Measurements from ENCODE around the gene ITPR3. TPM values are rescaled to one million over a fixed set of nuclear protein-coding genes. Genes with fewer than 3 reads are reported as not detected.
A peak's percentile ranks its signal among the peaks of the same experiment; 100 is the strongest.

ITPR3 gene
- total RNA-seq, 1 donor from 2014 or later: 8.0 TPM

- DNase-seq (ENCODE audit: missing footprints): no peak
- intact Hi-C loops (cut with DNase I): no loop called here
- ATAC-seq: no peak
Observed at GRCh38 chr6:33731035-33731434, 109.9 kb downstream of the ITPR3 start.

- ATAC-seq (peak; percentile 38), DNase-seq (ENCODE audit: missing footprints) (no peak)
- intact Hi-C loops (cut with DNase I): no loop called here
Observed at GRCh38 chr6:33731751-33732282, 110.7 kb downstream of the ITPR3 start.

GRCh38 chr6:33732385-33732784, 111.3 kb downstream of the ITPR3 start:
- no peak for ATAC-seq
- intact Hi-C loops (cut with DNase I): no loop called here
- no peak for DNase-seq (ENCODE audit: missing footprints)

- DNase-seq (ENCODE audit: missing footprints): no peak
- no peak for ATAC-seq
- intact Hi-C loops (cut with DNase I): no loop called here
Observed at GRCh38 chr6:33732817-33733708, 111.9 kb downstream of the ITPR3 start.

GRCh38 chr6:33733709-33734007, 112.5 kb downstream of the ITPR3 start:
- no peak for ATAC-seq
- no peak for DNase-seq (ENCODE audit: missing footprints)
- intact Hi-C loops (cut with DNase I): no loop called here

GRCh38 chr6:33735216-33735615, 114.1 kb downstream of the ITPR3 start:
- intact Hi-C loops (cut with DNase I): no loop called here
- DNase-seq (ENCODE audit: missing footprints) (peak; percentile 58), ATAC-seq (no peak)

GRCh38 chr6:33737267-33738026, 116.3 kb downstream of the ITPR3 start:
- intact Hi-C loops (cut with DNase I): no loop called here
- DNase-seq (ENCODE audit: missing footprints) (peak; percentile 74), ATAC-seq (peak; percentile 82)

- intact Hi-C loops (cut with DNase I): no loop called here
- DNase-seq (ENCODE audit: missing footprints) (peak; percentile 31), ATAC-seq (no peak)
Observed at GRCh38 chr6:33738153-33738552, 117.0 kb downstream of the ITPR3 start.

- intact Hi-C loops (cut with DNase I): no loop called here
- DNase-seq (ENCODE audit: missing footprints) (no peak), ATAC-seq (no peak)
Observed at GRCh38 chr6:33738879-33739278, 117.8 kb downstream of the ITPR3 start.

GRCh38 chr6:33739571-33739970, 118.4 kb downstream of the ITPR3 start:
- ATAC-seq (no peak), DNase-seq (ENCODE audit: missing footprints) (peak; percentile 50)
- intact Hi-C loops (cut with DNase I): no loop called here

- DNase-seq (ENCODE audit: missing footprints): peak; percentile 68
- ATAC-seq: peak; percentile 21
- intact Hi-C loops (cut with DNase I): no loop called here
Observed at GRCh38 chr6:33740204-33740608, 119.1 kb downstream of the ITPR3 start.

- no peak for ATAC-seq
Observed at GRCh38 chr6:33740794-33741193, 119.7 kb downstream of the ITPR3 start.

GRCh38 chr6:33742092-33742491, 121.0 kb downstream of the ITPR3 start:
- no peak for ATAC-seq
- peak; percentile 64 for DNase-seq (ENCODE audit: missing footprints)
- intact Hi-C loops (cut with DNase I): no loop called here

More at GRCh38 chr6:33740794-33741193, 119.7 kb downstream of the ITPR3 start:
- DNase-seq (ENCODE audit: missing footprints): peak; percentile 16
- intact Hi-C loops (cut with DNase I): no loop called here

- ATAC-seq (no peak), DNase-seq (ENCODE audit: missing footprints) (peak; percentile 40)
- intact Hi-C loops (cut with DNase I): no loop called here
Observed at GRCh38 chr6:33742837-33743236, 121.7 kb downstream of the ITPR3 start.

GRCh38 chr6:33744001-33744848, 123.1 kb downstream of the ITPR3 start:
- intact Hi-C loops (cut with DNase I): loop anchor here (2.0 kb wide), 1 partner anchor 33 kb away; the partner anchor contains the start of gene UQCC2
- ATAC-seq (peak; percentile 21), DNase-seq (ENCODE audit: missing footprints) (peak; percentile 68)

GRCh38 chr6:33744895-33745546, 123.9 kb downstream of the ITPR3 start:
- peak; percentile 5 for ATAC-seq
- intact Hi-C loops (cut with DNase I): loop anchor here (2.0 kb wide), 1 partner anchor 34 kb away; the partner anchor contains the start of gene UQCC2
- DNase-seq (ENCODE audit: missing footprints): peak; percentile 62

- DNase-seq (ENCODE audit: missing footprints): peak; percentile 34
- no peak for ATAC-seq
- intact Hi-C loops (cut with DNase I): loop anchor here (2.0 kb wide), 1 partner anchor 35 kb away; the partner anchor contains the start of gene UQCC2
Observed at GRCh38 chr6:33745548-33745947, 124.4 kb downstream of the ITPR3 start.
